NCI-H748 treated with DMSO at 0.1 percent for 48 hours (cell line): ENCODE data around the gene KIF7.

Source experiments
- DNase-seq: peaks from one replicate; lab custom pipeline; 2025; lab: John Stamatoyannopoulos, UW

Gene KIF7

GRCh38 chr15:89648106-89649012 lies 6.9 kb downstream of the KIF7 start:
- no peak for DNase-seq

GRCh38 chr15:89647191-89647851 lies 7.9 kb downstream of the KIF7 start:
- peak; percentile 15 for DNase-seq

- no peak for DNase-seq
Observed at GRCh38 chr15:89646416-89647141, 8.7 kb downstream of the KIF7 start.

- DNase-seq, result no peak
Observed at GRCh38 chr15:89645680-89646079, 9.6 kb downstream of the KIF7 start.

- DNase-seq, result no peak
Observed at GRCh38 chr15:89642106-89642505, 13.2 kb downstream of the KIF7 start.

- no peak for DNase-seq
Observed at GRCh38 chr15:89641053-89641452, 14.2 kb downstream of the KIF7 start.

GRCh38 chr15:89640245-89640644 lies 15.0 kb downstream of the KIF7 start:
- no peak for DNase-seq

- no peak for DNase-seq
Observed at GRCh38 chr15:89633585-89633984, 21.7 kb downstream of the KIF7 start.

- no peak for DNase-seq
Observed at GRCh38 chr15:89632563-89633430, 22.5 kb downstream of the KIF7 start.

GRCh38 chr15:89631902-89632264 lies 23.4 kb downstream of the KIF7 start:
- DNase-seq, result no peak

GRCh38 chr15:89630974-89631901 lies 24.0 kb downstream of the KIF7 start:
- DNase-seq, result no peak

GRCh38 chr15:89630260-89630659 lies 25.0 kb downstream of the KIF7 start:
- no peak for DNase-seq

- no peak for DNase-seq
Observed at GRCh38 chr15:89629829-89630228, 25.4 kb downstream of the KIF7 start.

GRCh38 chr15:89628806-89629715 lies 26.2 kb downstream of the KIF7 start:
- DNase-seq, result no peak

- DNase-seq, result no peak
Observed at GRCh38 chr15:89628301-89628700, 27.0 kb downstream of the KIF7 start.

GRCh38 chr15:89627256-89627970 lies 27.9 kb downstream of the KIF7 start:
- no peak for DNase-seq

GRCh38 chr15:89625716-89626115 lies 29.6 kb downstream of the KIF7 start:
- no peak for DNase-seq

GRCh38 chr15:89623165-89623564 lies 32.1 kb downstream of the KIF7 start:
- DNase-seq, result no peak

- DNase-seq, result no peak
Observed at GRCh38 chr15:89621547-89621946, 33.7 kb downstream of the KIF7 start.
